ENCODE results near the gene NXNL1.

Gene NXNL1

DNA sequence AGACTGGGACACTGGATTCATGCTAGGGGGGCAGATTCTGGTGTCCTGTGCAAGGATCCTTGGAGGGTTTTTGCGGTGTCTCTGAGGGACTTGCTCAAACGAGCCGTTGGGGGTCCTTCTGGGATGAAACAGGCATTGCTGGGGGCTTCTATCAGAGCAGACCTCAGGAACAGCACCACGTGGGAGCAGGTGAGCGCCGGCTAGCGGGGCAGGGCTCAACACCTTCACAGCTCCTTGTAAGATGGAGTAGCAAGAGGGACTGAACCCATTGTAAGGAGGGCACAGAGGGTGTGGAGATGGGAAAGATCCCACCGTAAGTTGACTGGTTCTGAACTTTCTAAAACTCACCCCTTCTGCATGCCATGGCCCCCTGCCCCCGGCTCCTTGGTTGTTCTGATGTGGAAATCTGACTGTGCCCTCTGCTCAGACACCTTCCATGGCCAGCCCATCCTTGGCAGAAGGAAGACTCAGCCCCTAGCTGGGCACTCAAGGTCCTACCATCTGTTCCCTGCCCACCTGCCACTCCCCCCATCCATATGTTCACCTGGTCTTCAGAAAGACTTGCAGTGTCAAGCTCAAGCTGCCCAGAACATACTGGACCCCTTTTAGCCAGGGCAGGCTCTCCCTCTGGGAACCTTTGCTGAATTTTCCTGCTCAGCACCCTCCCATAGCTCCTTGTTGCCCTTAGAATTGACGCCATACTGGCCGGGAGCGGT is 10.8 kb upstream of the NXNL1 start:
- TF ChIP-seq, protein P1, sequence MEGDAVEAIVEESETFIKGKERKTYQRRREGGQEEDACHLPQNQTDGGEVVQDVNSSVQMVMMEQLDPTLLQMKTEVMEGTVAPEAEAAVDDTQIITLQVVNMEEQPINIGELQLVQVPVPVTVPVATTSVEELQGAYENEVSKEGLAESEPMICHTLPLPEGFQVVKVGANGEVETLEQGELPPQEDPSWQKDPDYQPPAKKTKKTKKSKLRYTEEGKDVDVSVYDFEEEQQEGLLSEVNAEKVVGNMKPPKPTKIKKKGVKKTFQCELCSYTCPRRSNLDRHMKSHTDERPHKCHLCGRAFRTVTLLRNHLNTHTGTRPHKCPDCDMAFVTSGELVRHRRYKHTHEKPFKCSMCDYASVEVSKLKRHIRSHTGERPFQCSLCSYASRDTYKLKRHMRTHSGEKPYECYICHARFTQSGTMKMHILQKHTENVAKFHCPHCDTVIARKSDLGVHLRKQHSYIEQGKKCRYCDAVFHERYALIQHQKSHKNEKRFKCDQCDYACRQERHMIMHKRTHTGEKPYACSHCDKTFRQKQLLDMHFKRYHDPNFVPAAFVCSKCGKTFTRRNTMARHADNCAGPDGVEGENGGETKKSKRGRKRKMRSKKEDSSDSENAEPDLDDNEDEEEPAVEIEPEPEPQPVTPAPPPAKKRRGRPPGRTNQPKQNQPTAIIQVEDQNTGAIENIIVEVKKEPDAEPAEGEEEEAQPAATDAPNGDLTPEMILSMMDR (IDR thresholded peaks at IDR 0.05; ENCODE audit: insufficient read depth, missing control alignments) = no peak
- no peak for FAIRE-seq
- DNase-seq (ENCODE audit: insufficient read length, low spot score) = no peak

- no peak for FAIRE-seq
These were observed 9.5 kb upstream of the NXNL1 start, which contains the start of gene SLC27A1 for GRCh38 chr19:17470068-17470841. TSS of gene SLC27A1 (plus strand) at chr19:17470524. CDS start at chr19:17470541, 17 bp downstream.

GRCh38 chr19:17469481-17470067 is 8.8 kb upstream of the NXNL1 start:
- FAIRE-seq (no peak), DNase-seq (ENCODE audit: insufficient read length, low spot score) (no peak)
- TF ChIP-seq, protein P1 (IDR thresholded peaks at IDR 0.05; ENCODE audit: insufficient read depth, missing control alignments) = no peak

More at GRCh38 chr19:17470068-17470841, 9.5 kb upstream of the NXNL1 start, which contains the start of gene SLC27A1:
- peak; percentile 64 for DNase-seq (ENCODE audit: insufficient read length, low spot score)
- TF ChIP-seq, protein P1 (IDR thresholded peaks at IDR 0.05; ENCODE audit: insufficient read depth, missing control alignments) = no peak

GRCh38 chr19:17469092-17469480 is 8.4 kb upstream of the NXNL1 start:
- no peak for DNase-seq (ENCODE audit: insufficient read length, low spot score)
- TF ChIP-seq, protein P1 (IDR thresholded peaks at IDR 0.05; ENCODE audit: insufficient read depth, missing control alignments) = no peak
- no peak for FAIRE-seq

DNA sequence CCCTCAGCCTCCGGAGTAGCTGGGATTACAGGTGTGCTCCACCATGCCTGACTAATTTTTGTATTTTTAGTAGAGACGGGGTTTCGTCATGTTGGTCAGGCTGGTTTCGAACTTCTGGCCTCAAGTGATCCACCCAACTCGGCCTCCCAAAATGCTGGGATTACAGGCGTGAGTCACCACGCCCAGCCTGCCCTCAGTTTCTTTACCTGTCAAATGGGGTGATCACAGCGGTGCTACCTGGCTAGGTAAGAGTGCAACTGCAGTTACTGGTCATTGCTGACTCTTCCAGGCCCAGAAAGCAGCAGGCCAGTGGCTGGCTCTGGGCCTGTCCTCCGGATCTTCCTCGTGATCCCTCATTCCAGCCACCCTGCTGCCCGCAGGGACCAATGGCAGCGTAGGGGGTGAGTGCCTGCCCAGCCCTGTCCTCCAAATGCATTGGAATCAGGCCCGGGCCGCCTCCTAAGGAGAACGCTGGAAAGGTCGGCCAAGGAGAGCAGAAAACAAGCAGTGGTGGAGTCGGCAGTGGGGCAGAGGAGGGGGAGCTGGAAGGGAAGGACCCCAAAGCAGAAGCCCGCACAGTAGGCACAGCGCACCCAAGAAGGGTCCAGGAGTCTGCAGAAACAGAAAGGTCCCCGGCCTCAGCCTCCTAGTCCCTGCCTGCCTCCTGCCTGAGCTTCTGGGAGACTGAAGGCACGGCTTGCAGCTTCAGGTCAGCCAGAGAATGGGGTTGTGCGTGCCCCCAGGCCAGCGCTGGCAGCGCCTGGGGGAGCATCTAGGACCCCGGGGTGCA is 7.8 kb upstream of the NXNL1 start:
- DNase-seq (ENCODE audit: insufficient read length, low spot score) = no peak
- no peak for FAIRE-seq
- TF ChIP-seq, protein P1 (IDR thresholded peaks at IDR 0.05; ENCODE audit: insufficient read depth, missing control alignments) = no peak

DNA sequence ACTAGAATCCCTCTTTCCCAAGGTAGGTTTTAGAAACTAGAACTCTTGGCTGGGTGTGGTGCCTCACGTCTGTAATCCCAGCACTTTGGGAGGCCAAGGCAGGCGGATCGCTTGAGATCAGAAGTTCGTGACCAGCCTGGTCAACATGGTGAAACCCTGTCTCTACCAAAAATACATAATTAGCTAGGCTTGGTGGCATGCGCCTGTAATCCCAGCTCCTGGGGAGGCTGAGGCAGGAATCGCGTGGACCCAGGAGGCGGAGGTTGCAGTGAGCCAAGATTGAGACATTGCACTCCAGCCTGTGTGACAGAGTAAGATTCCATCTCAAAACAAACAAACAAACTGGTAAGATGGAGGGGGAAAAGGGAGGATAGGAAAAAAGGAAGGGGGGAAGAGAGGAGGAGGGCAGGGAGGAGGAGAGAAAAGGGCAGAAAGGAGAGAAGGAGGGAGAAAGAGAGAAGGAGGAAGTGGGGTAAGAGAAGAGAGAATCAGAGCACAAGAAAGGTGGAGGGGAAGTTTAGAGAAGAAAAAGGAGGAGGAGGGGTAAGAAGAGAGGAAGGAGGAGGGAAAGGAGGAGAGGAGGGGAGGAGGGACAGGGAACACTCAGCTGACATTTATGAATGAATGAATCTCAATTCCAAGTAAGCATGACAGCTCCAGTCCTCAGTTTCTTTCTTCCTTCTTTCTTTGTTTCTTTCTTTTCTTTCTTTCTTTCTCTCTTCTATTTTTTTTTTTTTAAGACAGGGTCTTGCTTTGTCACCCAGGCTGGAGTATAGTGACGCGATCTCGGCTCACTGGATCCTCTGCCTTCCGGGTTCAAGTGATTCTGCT is 7.0 kb upstream of the NXNL1 start:
- DNase-seq (ENCODE audit: insufficient read length, low spot score) (no peak), FAIRE-seq (no peak)
- TF ChIP-seq, protein P1 (IDR thresholded peaks at IDR 0.05; ENCODE audit: insufficient read depth, missing control alignments) = no peak

All from D721Med (cell line).